IMR-90 (cell line): ENCODE data around the gene PRSS33. TPM values are rescaled to one million over a fixed set of nuclear protein-coding genes. Genes with fewer than 3 reads are reported as not detected.

Experiments used
- ATAC-seq: fragments of 200-7000 bp; cut with Tn5 transposase; 2 replicates; pipeline ENCODE4 v1.9.1; 2020; ENCODE audit warnings: low read depth, mild to moderate bottlenecking, moderate library complexity
- BruUV-seq: library from RNA; stranded (reverse); fragments of 400-500 nt; replicated peaks from 2 replicates; lab custom pipeline; 2021; lab: Mats Ljungman, UMichigan
- CTCF ChIA-PET: fragments of 300-600 bp; formaldehyde crosslinking; extraction: SDS; loops from one replicate; lab custom pipeline; 2021; ENCODE audit warnings: antibody characterized with exemption; lab: Yijun Ruan, JAX
- POLR2A ChIA-PET: fragments of 300-600 bp; sonication (Branson Sonifier 250); formaldehyde crosslinking; loops from one replicate; lab custom pipeline; 2022; ENCODE audit warnings: antibody characterized with exemption; ENCODE audit not compliant: unreplicated experiment; lab: Charles Lee
- DNase-seq: peaks from one replicate; pipeline ENCODE4 v3.0.0; 2013
- H2AFZ ChIP-seq: replicated peaks from 2 replicates; pipeline ENCODE3; 2013; ENCODE audit warnings: low read length, mild to moderate bottlenecking; ENCODE audit not compliant: poor library complexity
- H2AK5ac ChIP-seq: 2 replicates; pipeline ENCODE4 v1.6.1; 2013; ENCODE audit warnings: low read depth, low read length, inconsistent platforms
- H2AK9ac ChIP-seq: replicated peaks from 2 replicates; pipeline ENCODE3; 2013; ENCODE audit warnings: mild to moderate bottlenecking, low read depth, low read length, moderate library complexity; ENCODE audit not compliant: poor library complexity
- H2BK120ac ChIP-seq: 2 replicates; pipeline ENCODE4 v1.6.1; 2013; ENCODE audit warnings: low read depth, low read length, inconsistent platforms
- H2BK15ac ChIP-seq: 3 replicates; pipeline ENCODE4 v1.6.1; 2013; ENCODE audit warnings: low read depth, low read length, inconsistent platforms
- H2BK20ac ChIP-seq: 2 replicates; pipeline ENCODE4 v1.6.1; 2013; ENCODE audit warnings: low read depth, mild to moderate bottlenecking, inconsistent platforms, low read length, moderate library complexity
- H2BK5ac ChIP-seq: 2 replicates; pipeline ENCODE4 v1.6.1; 2013; ENCODE audit warnings: mild to moderate bottlenecking, low read depth, low read length, inconsistent platforms; ENCODE audit not compliant: poor library complexity, severe bottlenecking
- H3K14ac ChIP-seq: replicated peaks from 2 replicates; pipeline ENCODE4 v1.6.1; 2013; ENCODE audit warnings: low read depth, low read length, inconsistent platforms
- H3K18ac ChIP-seq: 2 replicates; pipeline ENCODE4 v1.6.1; 2013; ENCODE audit warnings: low read depth, low read length, control low read depth
- H3K23ac ChIP-seq: 2 replicates; pipeline ENCODE4 v1.6.1; 2013; ENCODE audit warnings: low read depth, low read length, inconsistent platforms
- H3K27ac ChIP-seq: 2 replicates; pipeline ENCODE4 v1.5.1; 2013; ENCODE audit warnings: mild to moderate bottlenecking, control low read depth, low read length; ENCODE audit not compliant: insufficient read depth
- H3K27me3 ChIP-seq: 2 replicates; pipeline ENCODE4 v1.6.1; 2013; ENCODE audit warnings: low read length; ENCODE audit not compliant: control insufficient read depth, insufficient read depth
- H3K36me3 ChIP-seq: 2 replicates; pipeline ENCODE4 v1.6.1; 2013; ENCODE audit warnings: low read length, mixed read lengths; ENCODE audit not compliant: control insufficient read depth, insufficient read depth
- H3K4ac ChIP-seq: 2 replicates; pipeline ENCODE4 v1.6.1; 2013; ENCODE audit warnings: low read depth, low read length, inconsistent platforms
- H3K4me1 ChIP-seq: 2 replicates; pipeline ENCODE4 v1.6.1; 2013; ENCODE audit warnings: low read length, mixed read lengths; ENCODE audit not compliant: control insufficient read depth, insufficient read depth
- H3K4me2 ChIP-seq: 2 replicates; pipeline ENCODE4 v1.6.1; 2013; ENCODE audit warnings: low read depth, mild to moderate bottlenecking, control low read depth, low read length, moderate library complexity
- H3K4me3 ChIP-seq: 2 replicates; pipeline ENCODE4 v1.5.1; 2013; ENCODE audit warnings: low read depth, mild to moderate bottlenecking, control low read depth, low read length, moderate library complexity; ENCODE audit not compliant: insufficient read depth
- H3K56ac ChIP-seq: 2 replicates; pipeline ENCODE4 v1.6.1; 2013; ENCODE audit warnings: low read length, inconsistent platforms; ENCODE audit not compliant: insufficient read depth; ENCODE audit errors: extremely low read depth
- H3K79me1 ChIP-seq, 2 experiments: 2 replicates each; pipeline ENCODE4 v1.6.1; 2013; ENCODE audit warnings: low read length in 2 of 2, inconsistent platforms in 1 of 2, low read depth in 1 of 2
- H3K9ac ChIP-seq: 2 replicates; pipeline ENCODE4 v1.6.1; 2013; ENCODE audit warnings: low read depth, low read length, control low read depth
- H3K9me1 ChIP-seq: 2 replicates; pipeline ENCODE4 v1.6.1; 2013; ENCODE audit warnings: low read length, inconsistent platforms; ENCODE audit not compliant: insufficient read depth
- H3K9me3 ChIP-seq: 2 replicates; pipeline ENCODE4 v1.6.1; 2013; ENCODE audit warnings: low read length; ENCODE audit not compliant: control insufficient read depth, insufficient read depth
- H4K20me1 ChIP-seq: 2 replicates; pipeline ENCODE4 v1.6.1; 2013; ENCODE audit warnings: low read length, inconsistent platforms; ENCODE audit not compliant: insufficient read depth
- H4K5ac ChIP-seq: 2 replicates; pipeline ENCODE4 v1.6.1; 2013; ENCODE audit warnings: mild to moderate bottlenecking, low read depth, low read length, control low read depth
- H4K8ac ChIP-seq, 2 experiments: 2 replicates each; pipeline ENCODE4 v1.6.1; 2013; ENCODE audit warnings: low read depth in 2 of 2, low read length in 2 of 2, control low read depth in 1 of 2, inconsistent platforms in 1 of 2
- H4K91ac ChIP-seq: 2 replicates; pipeline ENCODE4 v1.6.1; 2013; ENCODE audit warnings: low read depth, low read length, inconsistent platforms; ENCODE audit not compliant: insufficient read depth
- MXI1 ChIP-seq: IDR thresholded peaks from 2 replicates; pipeline ENCODE4 v1.6.1; 2012; ENCODE audit warnings: low read depth, mild to moderate bottlenecking, low read length, moderate library complexity, borderline replicate concordance
- POLR2A ChIP-seq: IDR thresholded peaks from 2 replicates; pipeline ENCODE4 v1.6.1; 2012; ENCODE audit warnings: mild to moderate bottlenecking, low read depth, low read length
- WGBS, 2 experiments: methylation state at CpG; one replicate each; pipeline versions ENCODE4 v1.1.5 to v1.1.7; 2013; ENCODE audit warnings: missing lambda C conversion rate in 2 of 2; ENCODE audit not compliant: insufficient read length in 1 of 2; ENCODE audit errors: extremely low coverage in 2 of 2; 5-methylcytosine and 5-hydroxymethylcytosine counted together
- dilution Hi-C: fragments of 300-500 bp; cut with HindIII; formaldehyde crosslinking; loops from one replicate; pipeline ENCODE4 v1.14.3; 2018; ENCODE audit warnings: low sequenced_read_pairs; ENCODE audit not compliant: unreplicated experiment
- in situ Hi-C: fragments of 300-500 bp; cut with MboI; formaldehyde crosslinking; loops from 3 replicates; pipeline ENCODE4 v1.14.3; 2019; ENCODE audit warnings: low sequenced_read_pairs, inconsistent platforms, mixed read lengths
- intact Hi-C: fragments of 100-400 bp; cut with micrococcal nuclease; formaldehyde crosslinking; loops from 2 replicates; pipeline ENCODE4 v1.10.0; 2022
- polyA plus RNA-seq, 3 experiments: library from polyadenylated mRNA; depleted of rRNA; stranded (reverse); fragments of >200 nt; gene quantifications; 2 replicates each; pipeline ENCODE4 v1.2.3, GENCODE V29; 2012; ENCODE audit warnings: low replicate concordance in 1 of 3
- total RNA-seq: library from RNA; depleted of rRNA; stranded (reverse); fragments of >200 nt; gene quantifications from 2 replicates; pipeline ENCODE4 v1.2.3, GENCODE V29; 2012
- TF ChIP-seq, protein P1 (sequence below): fragments of 150-350 bp; IDR thresholded peaks from 2 replicates; pipeline ENCODE4 v1.6.1; 2016; ENCODE audit warnings: low read depth, mild to moderate bottlenecking, low read length, moderate library complexity, borderline replicate concordance

PRSS33 gene
- total and polyA plus RNA-seq, 2 of the 4 experiments (the other 2 are of a cell fraction) = not detected

GRCh38 chr16:2771496-2772402 is 15.6 kb downstream of the PRSS33 start:
- Histone ChIP-seq H3K9ac (no peak overlapping the region), H4K8ac (no peak overlapping the region), H3K4me3 (no peak overlapping the region), H4K20me1 (peaks cover 92% of the 10 kb centered on the region), H4K5ac (no peak overlapping the region), H3K9me3 (no peaks in the 10 kb centered on the region), H2AK9ac (peak overlapping the region; percentile 58), H3K56ac (no peak overlapping the region), H2AFZ (no peak overlapping the region), H2BK15ac (no peak overlapping the region), H3K27me3 (no peaks in the 10 kb centered on the region), H2AK5ac (0 out of 2 replicates have a peak overlapping the region, but pooled peaks have one; percentile 1), H3K18ac (no peak overlapping the region), H3K36me3 (peaks cover 82% of the 10 kb centered on the region), H3K14ac (no peak overlapping the region), H4K91ac (no peak overlapping the region), H2BK20ac (no peak overlapping the region), H3K4ac (no peak overlapping the region), H2BK5ac (no peak overlapping the region), H2BK120ac (no peak overlapping the region), H3K4me2 (no peak overlapping the region), H3K4me1 (peaks cover 9% of the 10 kb centered on the region), H3K23ac (no peak overlapping the region), H3K27ac (no peak overlapping the region), H3K9me1 (peaks cover 5% of the 10 kb centered on the region), H3K79me1 (peaks cover 12 to 96% of the 10 kb centered on the region in 2 experiments)
- no TSS peak for BruUV-seq
- CTCF ChIA-PET = interaction anchor here (0.6 kb wide), 1 partner anchor 135 kb away, joined by 3 read pairs; no protein-coding TSS in a partner anchor
- 74% methylated on average over 8 of the region's 18 CpGs; no CpG with 5 or more reads in 1 of the 2 experiments for WGBS, 2 experiments
- DNase-seq (no peak), ATAC-seq (no peak)
- intact Hi-C loops (no loop called here), in situ Hi-C loops (no loop called here), dilution Hi-C loops (no loop called here)
- TF ChIP-seq MXI1 = no peak
- TF ChIP-seq POLR2A = 0 out of 2 replicates have a peak, but pooled peaks have one; percentile 49
- TF ChIP-seq, protein P1, sequence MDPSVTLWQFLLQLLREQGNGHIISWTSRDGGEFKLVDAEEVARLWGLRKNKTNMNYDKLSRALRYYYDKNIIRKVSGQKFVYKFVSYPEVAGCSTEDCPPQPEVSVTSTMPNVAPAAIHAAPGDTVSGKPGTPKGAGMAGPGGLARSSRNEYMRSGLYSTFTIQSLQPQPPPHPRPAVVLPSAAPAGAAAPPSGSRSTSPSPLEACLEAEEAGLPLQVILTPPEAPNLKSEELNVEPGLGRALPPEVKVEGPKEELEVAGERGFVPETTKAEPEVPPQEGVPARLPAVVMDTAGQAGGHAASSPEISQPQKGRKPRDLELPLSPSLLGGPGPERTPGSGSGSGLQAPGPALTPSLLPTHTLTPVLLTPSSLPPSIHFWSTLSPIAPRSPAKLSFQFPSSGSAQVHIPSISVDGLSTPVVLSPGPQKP = no peak
- POLR2A ChIA-PET = interaction anchor here (1.1 kb wide), 1 partner anchor 18 kb away, joined by 4 read pairs; no protein-coding TSS in a partner anchor
